Heart right ventricle (tissue), 16 donors: ENCODE results near the gene PARD3. TPM values are rescaled to one million over a fixed set of nuclear protein-coding genes. Genes with fewer than 3 reads are reported as not detected.

Experiments
- ATAC-seq, 8 donors: fragments of 200-7000 bp; cut with Tn5 transposase; one replicate each; pipeline ENCODE4 v1.9.1; 2020; ENCODE audit warnings: mild to moderate bottlenecking in 8 of 8, moderate library complexity in 8 of 8, moderate number of reproducible peaks in 1 of 8
- DNase-seq, 2 donors: peaks; one replicate each; pipeline ENCODE4 v3.0.0-alpha.2; 2020
- H3K27ac ChIP-seq, 10 donors: fragments of 200-600 bp; sonication (generic) in 2 of 10; one replicate each; pipeline versions ENCODE4 v1.5.0 to v1.8.0; 2020 to 2022; ENCODE audit warnings: mild to moderate bottlenecking in 3 of 10
- H3K27me3 ChIP-seq, 7 donors: fragments of 200-600 bp; one replicate each; pipeline ENCODE4 v1.8.0; 2021 to 2022; ENCODE audit warnings: mild to moderate bottlenecking in 2 of 7
- H3K36me3 ChIP-seq, 9 donors: fragments of 200-600 bp; sonication (generic) in 1 of 9; one replicate each; pipeline versions ENCODE4 v1.5.0 to v1.8.0; 2020 to 2022; ENCODE audit warnings: mild to moderate bottlenecking in 2 of 9
- H3K4me1 ChIP-seq, 9 donors: fragments of 200-600 bp; sonication (generic) in 1 of 9; one replicate each; pipeline versions ENCODE4 v1.5.0 to v1.8.0; 2020 to 2022; ENCODE audit warnings: mild to moderate bottlenecking in 4 of 9
- H3K4me3 ChIP-seq, 10 donors: fragments of 200-600 bp; sonication (generic) in 2 of 10; one replicate each; pipeline versions ENCODE4 v1.5.0 to v1.8.0; 2020 to 2022; ENCODE audit warnings: mild to moderate bottlenecking in 7 of 10, moderate library complexity in 2 of 10
- H3K9me3 ChIP-seq, 11 donors: fragments of 200-600 bp in 10 of 11; sonication (generic) in 2 of 11; one replicate each; pipeline versions ENCODE4 v1.5.0 to v1.8.0; 2013 to 2022; ENCODE audit warnings: mild to moderate bottlenecking in 2 of 11, control low read depth in 1 of 11, moderate library complexity in 1 of 11
- WGBS, 2 donors: extraction: QIAGEN DNeasy Blood & Tissue Kit; methylation state at CpG; one replicate each; pipeline ENCODE4 v1.1.7; 2013; ENCODE audit warnings: inconsistent platforms in 1 of 2; 5-methylcytosine and 5-hydroxymethylcytosine counted together
- intact Hi-C, 10 donors: fragments of 100-400 bp; cut with DNase I; formaldehyde crosslinking; loops; one replicate each; pipeline versions ENCODE4 v1.11.1 to v1.14.2; 2022
- polyA plus RNA-seq, 2 donors: library from polyadenylated mRNA; stranded (reverse); fragments of 200-250 nt; gene quantifications; one replicate each; pipeline ENCODE4 v1.2.3, GENCODE V29; 2013
- total RNA-seq, 10 donors: library from RNA; stranded (reverse); fragmentation: NEBNext Ultra II Directional in 3 of 10; extraction: Animal tissue kit (Norgen Biotek cat#: 25700) in 3 of 10; gene quantifications; one replicate each; pipeline versions ENCODE4 v1.2.1 to v1.2.4, GENCODE V29; 2021 to 2023
- TF ChIP-seq, protein P1 (sequence below), 9 donors: fragments of 200-600 bp; sonication (generic) in 2 of 9; IDR thresholded peaks; one replicate each; pipeline versions ENCODE4 v1.5.0 to v1.8.0; 2021 to 2022; ENCODE audit warnings: antibody characterized with exemption in 9 of 9, mild to moderate bottlenecking in 5 of 9, moderate library complexity in 1 of 9
- donor health status: Arrhythmogenic right ventricular cardiomyopathy.
- donor health status: ischemic (EF 13 %, LVEDD 7.1; RV severe dilation, severe dysfunction).
- donor health status: healthy with polysubstance abuse.
- donor health status: DM: no; HTN: yes; CAD: no.
- donor health status: DM: no; HTN: no; CAD: no.
- donor health status: ischemic (EF 25% LVEDD 6.9; RV normal size, moderate dysfunction).
- donor health status: ischemic (EF 25% LVEDD 5.7; RV mildly dilated, moderate dysfunction).
- donor health status: healthy.
- donor health status: DM: yes; HTN: yes; CAD: no.
- donor health status: Ischemic cardiomyopathy.
- donor health status: ischemic (EF 35%, LVEDD 5.7; RV mildly dilated, moderate dysfunction).
- donor health status: nonischemic (EF 11% LVEDD 7.7; RV severe dilation, severe dysfunction).
- donor health status: DM: yes; HTN: yes; CAD: no.
- donor health status: PGD.
- donor health status: ischemic (EF 29% LVEDD 5.4; RV normal size, mild dysfunction).
- donor health status: nonischemic (EF 23%, LVEDD 6.1; RV moderate dilation, normal function).

Gene PARD3
- total and polyA plus RNA-seq, 12 donors = 19.7 to 41.8 (median 34.2) TPM

- Histone ChIP-seq H3K4me1 (peaks cover 0 to 7% (median 0%) of the 10 kb centered on the region in 9 donors), H3K27me3 (no peaks in the 10 kb centered on the region), H3K27ac (no peak overlapping the region), H3K36me3 (no peaks in the 10 kb centered on the region), H3K9me3 (no peaks in the 10 kb centered on the region), H3K4me3 (no peak overlapping the region)
- intact Hi-C loops = no loop called here
- ATAC-seq (no peak), DNase-seq (no peak)
- TF ChIP-seq, protein P1, sequence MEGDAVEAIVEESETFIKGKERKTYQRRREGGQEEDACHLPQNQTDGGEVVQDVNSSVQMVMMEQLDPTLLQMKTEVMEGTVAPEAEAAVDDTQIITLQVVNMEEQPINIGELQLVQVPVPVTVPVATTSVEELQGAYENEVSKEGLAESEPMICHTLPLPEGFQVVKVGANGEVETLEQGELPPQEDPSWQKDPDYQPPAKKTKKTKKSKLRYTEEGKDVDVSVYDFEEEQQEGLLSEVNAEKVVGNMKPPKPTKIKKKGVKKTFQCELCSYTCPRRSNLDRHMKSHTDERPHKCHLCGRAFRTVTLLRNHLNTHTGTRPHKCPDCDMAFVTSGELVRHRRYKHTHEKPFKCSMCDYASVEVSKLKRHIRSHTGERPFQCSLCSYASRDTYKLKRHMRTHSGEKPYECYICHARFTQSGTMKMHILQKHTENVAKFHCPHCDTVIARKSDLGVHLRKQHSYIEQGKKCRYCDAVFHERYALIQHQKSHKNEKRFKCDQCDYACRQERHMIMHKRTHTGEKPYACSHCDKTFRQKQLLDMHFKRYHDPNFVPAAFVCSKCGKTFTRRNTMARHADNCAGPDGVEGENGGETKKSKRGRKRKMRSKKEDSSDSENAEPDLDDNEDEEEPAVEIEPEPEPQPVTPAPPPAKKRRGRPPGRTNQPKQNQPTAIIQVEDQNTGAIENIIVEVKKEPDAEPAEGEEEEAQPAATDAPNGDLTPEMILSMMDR (IDR thresholded peaks at IDR 0.05) = no peak
- WGBS, 2 donors = 80 to 86% methylated on average over 8 of the region's 8 CpGs
Observed at GRCh38 chr10:34172936-34173533, 642.1 kb downstream of the PARD3 start.

DNA sequence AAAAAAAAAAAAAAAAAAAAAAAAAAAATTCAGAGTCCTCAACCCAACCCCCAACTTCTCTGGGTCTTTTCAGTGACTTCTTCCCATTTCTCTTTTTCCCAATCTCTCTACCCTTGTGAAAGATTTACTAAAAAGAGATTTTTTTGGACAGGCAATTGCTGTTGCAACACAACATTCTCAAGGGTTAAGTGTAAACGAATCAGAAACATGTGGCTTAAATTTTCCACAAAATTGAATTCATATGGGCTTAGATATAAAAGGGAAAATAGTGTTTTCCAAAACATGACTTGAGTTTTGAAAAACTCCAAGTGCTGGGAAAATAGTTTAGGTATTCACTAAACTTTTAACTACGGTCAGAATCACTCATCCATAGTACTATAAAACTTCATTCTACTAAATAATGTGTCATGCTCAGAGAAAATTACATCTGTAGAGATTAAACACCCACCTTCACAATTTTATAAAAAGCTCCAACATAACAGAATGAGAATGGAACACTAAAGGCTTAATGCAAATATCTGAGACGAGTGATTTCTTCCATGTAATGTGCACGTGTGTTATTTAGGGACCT is 643.1 kb downstream of the PARD3 start:
- H3K9me3 ChIP-seq = no peaks in the 10 kb centered on the region
- DNase-seq = no peak
- no peaks in the 10 kb centered on the region for H3K27me3 ChIP-seq
- TF ChIP-seq, protein P1 (IDR thresholded peaks at IDR 0.05) = no peak
- H3K4me1 ChIP-seq = peaks cover 0 to 7% (median 0%) of the 10 kb centered on the region in 9 donors
- intact Hi-C loops = no loop called here
- H3K36me3 ChIP-seq = no peaks in the 10 kb centered on the region
- H3K27ac ChIP-seq = no peak overlapping the region
- no peak for ATAC-seq
- WGBS, 2 donors = 63 to 80% methylated on average over 4 of the region's 4 CpGs
- no peak overlapping the region for H3K4me3 ChIP-seq

GRCh38 chr10:34169677-34170076 is 645.4 kb downstream of the PARD3 start:
- no peak for ATAC-seq

GRCh38 chr10:34169131-34169530 is 646.0 kb downstream of the PARD3 start:
- ATAC-seq (no peak), DNase-seq (no peak)
- Histone ChIP-seq H3K9me3 (no peaks in the 10 kb centered on the region), H3K27ac (no peak overlapping the region), H3K4me1 (peaks cover 0 to 7% (median 0%) of the 10 kb centered on the region in 9 donors), H3K4me3 (no peak overlapping the region), H3K27me3 (no peaks in the 10 kb centered on the region), H3K36me3 (no peaks in the 10 kb centered on the region)
- WGBS, 2 donors = 64 to 70% methylated on average over 3 of the region's 3 CpGs
- intact Hi-C loops = no loop called here
- TF ChIP-seq, protein P1 (IDR thresholded peaks at IDR 0.05) = no peak

More at GRCh38 chr10:34169677-34170076, 645.4 kb downstream of the PARD3 start:
- Histone ChIP-seq H3K9me3 (no peaks in the 10 kb centered on the region), H3K27ac (no peak overlapping the region), H3K4me1 (peaks cover 0 to 7% (median 0%) of the 10 kb centered on the region in 9 donors), H3K4me3 (no peak overlapping the region), H3K36me3 (no peaks in the 10 kb centered on the region), H3K27me3 (no peaks in the 10 kb centered on the region)
- intact Hi-C loops = no loop called here
- WGBS, 2 donors = 96 to 97% methylated on average over 3 of the region's 3 CpGs
- no peak for DNase-seq
- TF ChIP-seq, protein P1 (IDR thresholded peaks at IDR 0.05) = no peak
